Osteocyte (in vitro differentiated cells): ENCODE results near the gene DHRS11. TPM values are rescaled to one million over a fixed set of nuclear protein-coding genes. Genes with fewer than 3 reads are reported as not detected.

Source experiments
- DNase-seq: peaks from one replicate; pipeline ENCODE4 v3.0.0; 2021; ENCODE audit warnings: mixed read lengths; ENCODE audit not compliant: unreplicated experiment; ENCODE audit errors: extremely low spot score
- H3K27ac Mint-ChIP-seq: one replicate; pipeline ENCODE4 v1.8.0; 2021; ENCODE audit warnings: mild to moderate bottlenecking, mixed read lengths; ENCODE audit not compliant: unreplicated experiment
- H3K27me3 Mint-ChIP-seq: one replicate; pipeline ENCODE4 v1.8.0; 2021; ENCODE audit warnings: mixed read lengths; ENCODE audit not compliant: unreplicated experiment
- H3K36me3 Mint-ChIP-seq: one replicate; pipeline ENCODE4 v1.8.0; 2021; ENCODE audit warnings: mixed read lengths; ENCODE audit not compliant: unreplicated experiment
- H3K4me1 Mint-ChIP-seq: one replicate; pipeline ENCODE4 v1.8.0; 2021; ENCODE audit warnings: mixed read lengths; ENCODE audit not compliant: unreplicated experiment
- H3K4me3 Mint-ChIP-seq: one replicate; pipeline ENCODE4 v1.8.0; 2021; ENCODE audit warnings: mild to moderate bottlenecking, moderate library complexity, mixed read lengths; ENCODE audit not compliant: unreplicated experiment
- H3K9me3 Mint-ChIP-seq: one replicate; pipeline ENCODE4 v1.8.0; 2021; ENCODE audit warnings: mixed read lengths; ENCODE audit not compliant: unreplicated experiment
- total RNA-seq: library from RNA; stranded (reverse); gene quantifications from 2 replicates; pipeline ENCODE4 v1.2.1, GENCODE V29; 2021
- TF ChIP-seq, protein P1 (sequence below): fragments of 200-600 bp; sonication (generic); IDR thresholded peaks from 2 replicates; pipeline ENCODE4 v1.5.0; 2021; ENCODE audit warnings: antibody characterized with exemption, mild to moderate bottlenecking, moderate library complexity

The DHRS11 gene
- total RNA-seq, 1 donor from 2014 or later = 7.1 TPM

- TF ChIP-seq, protein P1, sequence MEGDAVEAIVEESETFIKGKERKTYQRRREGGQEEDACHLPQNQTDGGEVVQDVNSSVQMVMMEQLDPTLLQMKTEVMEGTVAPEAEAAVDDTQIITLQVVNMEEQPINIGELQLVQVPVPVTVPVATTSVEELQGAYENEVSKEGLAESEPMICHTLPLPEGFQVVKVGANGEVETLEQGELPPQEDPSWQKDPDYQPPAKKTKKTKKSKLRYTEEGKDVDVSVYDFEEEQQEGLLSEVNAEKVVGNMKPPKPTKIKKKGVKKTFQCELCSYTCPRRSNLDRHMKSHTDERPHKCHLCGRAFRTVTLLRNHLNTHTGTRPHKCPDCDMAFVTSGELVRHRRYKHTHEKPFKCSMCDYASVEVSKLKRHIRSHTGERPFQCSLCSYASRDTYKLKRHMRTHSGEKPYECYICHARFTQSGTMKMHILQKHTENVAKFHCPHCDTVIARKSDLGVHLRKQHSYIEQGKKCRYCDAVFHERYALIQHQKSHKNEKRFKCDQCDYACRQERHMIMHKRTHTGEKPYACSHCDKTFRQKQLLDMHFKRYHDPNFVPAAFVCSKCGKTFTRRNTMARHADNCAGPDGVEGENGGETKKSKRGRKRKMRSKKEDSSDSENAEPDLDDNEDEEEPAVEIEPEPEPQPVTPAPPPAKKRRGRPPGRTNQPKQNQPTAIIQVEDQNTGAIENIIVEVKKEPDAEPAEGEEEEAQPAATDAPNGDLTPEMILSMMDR = no peak
- no peak overlapping the region for H3K27ac Mint-ChIP-seq
- no peaks in the 10 kb centered on the region for H3K36me3 Mint-ChIP-seq
- no peak for DNase-seq
- no peaks in the 10 kb centered on the region for H3K27me3 Mint-ChIP-seq
- no peak overlapping the region for H3K4me3 Mint-ChIP-seq
- no peaks in the 10 kb centered on the region for H3K9me3 Mint-ChIP-seq
- peaks cover 12% of the 10 kb centered on the region for H3K4me1 Mint-ChIP-seq
Observed at GRCh38 chr17:36609498-36609862, 17.8 kb downstream of the DHRS11 start.

GRCh38 chr17:36610474-36610873, 18.8 kb downstream of the DHRS11 start:
- no peaks in the 10 kb centered on the region for H3K27me3 Mint-ChIP-seq
- no peak overlapping the region for H3K4me3 Mint-ChIP-seq
- DNase-seq = no peak
- no peaks in the 10 kb centered on the region for H3K36me3 Mint-ChIP-seq
- no peaks in the 10 kb centered on the region for H3K9me3 Mint-ChIP-seq
- peaks cover 15% of the 10 kb centered on the region for H3K4me1 Mint-ChIP-seq
- TF ChIP-seq, protein P1 = no peak
- H3K27ac Mint-ChIP-seq = no peak overlapping the region

DNA sequence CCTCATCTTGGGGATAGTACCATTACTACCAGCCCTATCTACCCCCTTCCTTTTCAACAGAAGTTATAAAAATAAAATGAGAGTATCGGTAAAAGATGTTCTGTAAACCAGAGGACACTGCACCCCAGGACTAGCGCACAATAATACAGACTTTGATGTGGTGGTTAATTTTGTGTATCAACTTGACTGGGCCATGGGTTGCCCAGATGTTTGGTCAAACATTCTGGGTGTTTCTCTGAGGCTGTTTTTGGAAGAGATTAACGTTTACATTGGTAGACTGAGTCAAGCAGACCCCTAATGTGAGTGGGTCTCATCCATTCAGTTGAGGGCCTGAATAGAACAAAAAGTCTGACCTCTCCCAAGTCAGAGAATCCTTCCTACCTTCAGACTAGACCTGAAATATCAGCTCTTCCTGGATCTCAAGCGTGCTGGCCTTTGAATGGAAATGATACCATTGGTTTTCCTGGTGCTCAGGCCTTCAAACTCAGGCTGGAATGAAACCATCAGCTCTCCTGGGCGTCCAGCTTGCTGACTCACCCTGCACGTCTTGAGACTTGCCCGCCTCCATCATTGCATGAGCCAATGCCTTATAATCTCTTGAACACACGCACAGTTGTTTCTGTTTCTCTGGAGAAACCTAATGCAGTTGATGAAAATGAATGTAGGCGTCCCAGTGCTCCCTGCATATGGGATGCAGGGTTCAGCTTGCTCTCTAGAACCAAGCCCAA, 19.8 kb downstream of the DHRS11 start:
- Mint-ChIP-seq H3K4me3 (no peak overlapping the region), H3K27me3 (no peaks in the 10 kb centered on the region), H3K36me3 (no peaks in the 10 kb centered on the region), H3K9me3 (no peaks in the 10 kb centered on the region), H3K27ac (no peak overlapping the region), H3K4me1 (peaks cover 15% of the 10 kb centered on the region)
- DNase-seq = no peak
- TF ChIP-seq, protein P1 = no peak

GRCh38 chr17:36612323-36612722, 20.6 kb downstream of the DHRS11 start:
- Mint-ChIP-seq H3K27ac (no peak overlapping the region), H3K4me1 (peaks cover 15% of the 10 kb centered on the region), H3K9me3 (no peaks in the 10 kb centered on the region), H3K36me3 (no peaks in the 10 kb centered on the region), H3K4me3 (no peak overlapping the region), H3K27me3 (no peaks in the 10 kb centered on the region)
- DNase-seq = no peak
- TF ChIP-seq, protein P1 = no peak

GRCh38 chr17:36613155-36613554, 21.5 kb downstream of the DHRS11 start:
- no peaks in the 10 kb centered on the region for H3K9me3 Mint-ChIP-seq
- no peaks in the 10 kb centered on the region for H3K36me3 Mint-ChIP-seq
- TF ChIP-seq, protein P1 = no peak
- no peak overlapping the region for H3K27ac Mint-ChIP-seq
- peaks cover 12% of the 10 kb centered on the region for H3K4me1 Mint-ChIP-seq
- no peak for DNase-seq
- H3K4me3 Mint-ChIP-seq = no peak overlapping the region
- H3K27me3 Mint-ChIP-seq = no peaks in the 10 kb centered on the region
